ENCODE measurements around the gene CNR1.

GRCh38 chr6:88107241-88107640, 58.9 kb downstream of the CNR1 start:
- TF ChIP-seq CTCF (IDR thresholded peaks at IDR 0.05) = no peak
- TF ChIP-seq ZFX (IDR thresholded peaks at IDR 0.05; ENCODE audit: borderline replicate concordance) = no peak

Data from 22Rv1 (cell line).